ENCODE measurements around the gene NRG3.

Gene NRG3

GRCh38 chr10:82288461-82288881 is 413.5 kb downstream of the NRG3 start:
- no peak for DNase-seq (ENCODE audit: low read depth in 1 of 2, low spot score in 1 of 2)

GRCh38 chr10:82289945-82290344 is 415.0 kb downstream of the NRG3 start:
- Histone ChIP-seq H3K4me3 (replicated peaks; ENCODE audit: insufficient read depth, low read length) (no peak overlapping the region), H3K27ac (replicated peaks) (no peak overlapping the region), H3K27me3 (ENCODE audit: insufficient read depth, poor library complexity, severe bottlenecking) (no peaks in the 10 kb centered on the region)
- no peak for DNase-seq (ENCODE audit: low read depth in 1 of 2, low spot score in 1 of 2)
- TF ChIP-seq, protein P1, sequence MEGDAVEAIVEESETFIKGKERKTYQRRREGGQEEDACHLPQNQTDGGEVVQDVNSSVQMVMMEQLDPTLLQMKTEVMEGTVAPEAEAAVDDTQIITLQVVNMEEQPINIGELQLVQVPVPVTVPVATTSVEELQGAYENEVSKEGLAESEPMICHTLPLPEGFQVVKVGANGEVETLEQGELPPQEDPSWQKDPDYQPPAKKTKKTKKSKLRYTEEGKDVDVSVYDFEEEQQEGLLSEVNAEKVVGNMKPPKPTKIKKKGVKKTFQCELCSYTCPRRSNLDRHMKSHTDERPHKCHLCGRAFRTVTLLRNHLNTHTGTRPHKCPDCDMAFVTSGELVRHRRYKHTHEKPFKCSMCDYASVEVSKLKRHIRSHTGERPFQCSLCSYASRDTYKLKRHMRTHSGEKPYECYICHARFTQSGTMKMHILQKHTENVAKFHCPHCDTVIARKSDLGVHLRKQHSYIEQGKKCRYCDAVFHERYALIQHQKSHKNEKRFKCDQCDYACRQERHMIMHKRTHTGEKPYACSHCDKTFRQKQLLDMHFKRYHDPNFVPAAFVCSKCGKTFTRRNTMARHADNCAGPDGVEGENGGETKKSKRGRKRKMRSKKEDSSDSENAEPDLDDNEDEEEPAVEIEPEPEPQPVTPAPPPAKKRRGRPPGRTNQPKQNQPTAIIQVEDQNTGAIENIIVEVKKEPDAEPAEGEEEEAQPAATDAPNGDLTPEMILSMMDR (IDR thresholded peaks at IDR 0.05; ENCODE audit: insufficient read depth, low read length): no peak
- TF ChIP-seq GABPA (IDR thresholded peaks at IDR 0.05; ENCODE audit: low read depth) (no peak), REST (IDR thresholded peaks at IDR 0.05; ENCODE audit: insufficient replicate concordance, low read depth) (no peak), POLR2AphosphoS5 (IDR thresholded peaks at IDR 0.05; ENCODE audit: low read depth) (no peak), SPI1 (IDR thresholded peaks at IDR 0.05; ENCODE audit: borderline replicate concordance, low read depth) (no peak)

More at GRCh38 chr10:82288461-82288881, 413.5 kb downstream of the NRG3 start:
- no peak for TF ChIP-seq POLR2AphosphoS5 (IDR thresholded peaks at IDR 0.05; ENCODE audit: low read depth)
- no peak for TF ChIP-seq REST (IDR thresholded peaks at IDR 0.05; ENCODE audit: insufficient replicate concordance, low read depth)
- no peak for TF ChIP-seq GABPA (IDR thresholded peaks at IDR 0.05; ENCODE audit: low read depth)
- Histone ChIP-seq H3K27me3 (ENCODE audit: insufficient read depth, poor library complexity, severe bottlenecking) (no peaks in the 10 kb centered on the region), H3K4me3 (replicated peaks; ENCODE audit: insufficient read depth, low read length) (no peak overlapping the region), H3K27ac (replicated peaks) (no peak overlapping the region)

GRCh38 chr10:82294874-82295378 is 419.9 kb downstream of the NRG3 start:
- TF ChIP-seq SPI1 (IDR thresholded peaks at IDR 0.05; ENCODE audit: borderline replicate concordance, low read depth): no peak
- TF ChIP-seq GABPA (IDR thresholded peaks at IDR 0.05; ENCODE audit: low read depth): no peak
- TF ChIP-seq REST (IDR thresholded peaks at IDR 0.05; ENCODE audit: insufficient replicate concordance, low read depth): no peak
- TF ChIP-seq, protein P1 (IDR thresholded peaks at IDR 0.05; ENCODE audit: insufficient read depth, low read length): no peak
- TF ChIP-seq POLR2AphosphoS5 (IDR thresholded peaks at IDR 0.05; ENCODE audit: low read depth): no peak
- H3K4me3 ChIP-seq (replicated peaks; ENCODE audit: insufficient read depth, low read length): no peak overlapping the region
- no peak overlapping the region for H3K27ac ChIP-seq (replicated peaks)
- DNase-seq (ENCODE audit: low read depth in 1 of 2, low spot score in 1 of 2): no peak
- H3K27me3 ChIP-seq (ENCODE audit: insufficient read depth, poor library complexity, severe bottlenecking): no peaks in the 10 kb centered on the region
